Activated naive CD4-positive, alpha-beta T cell treated with anti-CD3 and anti-CD28 coated beads, Interleukin-2, amount 50 U/mL, for 72 hours (primary cell): ENCODE measurements around the gene PSEN1. TPM values are rescaled to one million over a fixed set of nuclear protein-coding genes. Genes with fewer than 3 reads are reported as not detected.

ENCODE experiments used
- ATAC-seq, 2 donors: fragments of 150-1000 bp; cut with Tn5 transposase; 2 replicates each; pipeline ENCODE4 v1.10.0; 2021; ENCODE audit warnings: mild to moderate bottlenecking in 2 of 2, moderate library complexity in 2 of 2
- DNase-seq, 2 donors: peaks; one replicate each; pipeline ENCODE4 v3.0.0; 2021 to 2022; ENCODE audit warnings: low spot score in 2 of 2
- H3K27ac Mint-ChIP-seq, 2 donors: one replicate each; pipeline ENCODE4 v1.8.0; 2022; ENCODE audit warnings: mild to moderate bottlenecking in 2 of 2, mixed read lengths in 2 of 2
- H3K36me3 Mint-ChIP-seq, 2 donors: one replicate each; pipeline ENCODE4 v1.8.0; 2022; ENCODE audit warnings: mixed read lengths in 2 of 2
- H3K9me3 Mint-ChIP-seq, 2 donors: one replicate each; pipeline ENCODE4 v1.8.0; 2022; ENCODE audit warnings: mixed read lengths in 2 of 2
- total RNA-seq, 2 donors: library from RNA; stranded (reverse); gene quantifications; one replicate each; pipeline ENCODE4 v1.2.3, GENCODE V29; 2022

Gene PSEN1
- total RNA-seq, 2 donors from 2014 or later: 26.6 to 34.6 TPM

- no peak for ATAC-seq
- Mint-ChIP-seq H3K27ac (no peak overlapping the region), H3K36me3 (peaks cover 0 to 4% of the 10 kb centered on the region in 2 donors), H3K9me3 (peaks cover 0 to 5% of the 10 kb centered on the region in 2 donors)
- no peak for DNase-seq
These were observed 114.6 kb downstream of the PSEN1 start for GRCh38 chr14:73250781-73251500.

GRCh38 chr14:73251516-73252215 lies 115.4 kb downstream of the PSEN1 start:
- DNase-seq (no peak), ATAC-seq (no peak)
- H3K9me3 Mint-ChIP-seq: peaks cover 0 to 5% of the 10 kb centered on the region in 2 donors
- H3K36me3 Mint-ChIP-seq: peaks cover 0 to 2% of the 10 kb centered on the region in 2 donors
- no peak overlapping the region for H3K27ac Mint-ChIP-seq

GRCh38 chr14:73252491-73253322 lies 116.4 kb downstream of the PSEN1 start:
- no peaks in the 10 kb centered on the region for H3K36me3 Mint-ChIP-seq
- no peak overlapping the region for H3K27ac Mint-ChIP-seq
- H3K9me3 Mint-ChIP-seq: no peaks in the 10 kb centered on the region
- DNase-seq (no peak), ATAC-seq (no peak)

- H3K9me3 Mint-ChIP-seq: no peaks in the 10 kb centered on the region
- ATAC-seq: no peak
- DNase-seq: no peak
- no peak overlapping the region for H3K27ac Mint-ChIP-seq
- no peaks in the 10 kb centered on the region for H3K36me3 Mint-ChIP-seq
These were observed 117.0 kb downstream of the PSEN1 start for GRCh38 chr14:73253323-73253610.

GRCh38 chr14:73253721-73254120 lies 117.4 kb downstream of the PSEN1 start:
- Mint-ChIP-seq H3K36me3 (no peaks in the 10 kb centered on the region), H3K9me3 (no peaks in the 10 kb centered on the region), H3K27ac (peak overlapping the region in 1 of 2 donors; percentile 31)
- ATAC-seq (no peak), DNase-seq (no peak)

- Mint-ChIP-seq H3K9me3 (no peaks in the 10 kb centered on the region), H3K36me3 (no peaks in the 10 kb centered on the region), H3K27ac (peak overlapping the region in 1 of 2 donors; percentile 31)
- ATAC-seq (peak in 1 of 2 donors; percentile 11), DNase-seq (no peak)
These were observed 118.1 kb downstream of the PSEN1 start for GRCh38 chr14:73254247-73255004.

- DNase-seq (no peak), ATAC-seq (no peak)
- Mint-ChIP-seq H3K27ac (no peak overlapping the region), H3K36me3 (no peaks in the 10 kb centered on the region), H3K9me3 (no peaks in the 10 kb centered on the region)
These were observed 118.7 kb downstream of the PSEN1 start for GRCh38 chr14:73255005-73255400.

- ATAC-seq: no peak
- H3K27ac Mint-ChIP-seq: peak overlapping the region in 1 of 2 donors; percentile 55
- H3K36me3 Mint-ChIP-seq: no peaks in the 10 kb centered on the region
These were observed 119.5 kb downstream of the PSEN1 start for GRCh38 chr14:73255693-73256225.

GRCh38 chr14:73258076-73258475 lies 121.8 kb downstream of the PSEN1 start:
- Mint-ChIP-seq H3K9me3 (no peaks in the 10 kb centered on the region), H3K36me3 (no peaks in the 10 kb centered on the region), H3K27ac (no peak overlapping the region)
- ATAC-seq (peak in 1 of 2 donors; percentile 39), DNase-seq (no peak)

More at GRCh38 chr14:73255693-73256225, 119.5 kb downstream of the PSEN1 start:
- H3K9me3 Mint-ChIP-seq: no peaks in the 10 kb centered on the region
- no peak for DNase-seq

- Mint-ChIP-seq H3K9me3 (no peaks in the 10 kb centered on the region), H3K27ac (no peak overlapping the region), H3K36me3 (no peaks in the 10 kb centered on the region)
- ATAC-seq (no peak), DNase-seq (no peak)
These were observed 122.7 kb downstream of the PSEN1 start for GRCh38 chr14:73258845-73259611.

- ATAC-seq (no peak), DNase-seq (no peak)
- Mint-ChIP-seq H3K27ac (no peak overlapping the region), H3K9me3 (no peaks in the 10 kb centered on the region), H3K36me3 (no peaks in the 10 kb centered on the region)
These were observed 123.5 kb downstream of the PSEN1 start for GRCh38 chr14:73259837-73260236.

- DNase-seq (no peak), ATAC-seq (no peak)
- no peaks in the 10 kb centered on the region for H3K9me3 Mint-ChIP-seq
- no peak overlapping the region for H3K27ac Mint-ChIP-seq
- no peaks in the 10 kb centered on the region for H3K36me3 Mint-ChIP-seq
These were observed 124.3 kb downstream of the PSEN1 start for GRCh38 chr14:73260574-73260973.

- ATAC-seq: no peak
- DNase-seq: no peak
- no peaks in the 10 kb centered on the region for H3K9me3 Mint-ChIP-seq
- H3K36me3 Mint-ChIP-seq: no peaks in the 10 kb centered on the region
- no peak overlapping the region for H3K27ac Mint-ChIP-seq
These were observed 124.8 kb downstream of the PSEN1 start for GRCh38 chr14:73261075-73261474.

- no peak for DNase-seq
These were observed 125.5 kb downstream of the PSEN1 start for GRCh38 chr14:73261520-73262426.

More at GRCh38 chr14:73261520-73262426, 125.5 kb downstream of the PSEN1 start:
- Mint-ChIP-seq H3K36me3 (no peaks in the 10 kb centered on the region), H3K27ac (no peak overlapping the region), H3K9me3 (no peaks in the 10 kb centered on the region)
- no peak for ATAC-seq
